GM19467 (cell line): ENCODE measurements around the gene LRRC8D.

Source experiments
- ATAC-seq: cut with Tn5 transposase; IDR thresholded peaks from one replicate; pipeline ENCODE4 v1.9.1; 2021; ENCODE audit warnings: mild to moderate bottlenecking, moderate library complexity; ENCODE audit not compliant: unreplicated experiment

LRRC8D gene

DNA sequence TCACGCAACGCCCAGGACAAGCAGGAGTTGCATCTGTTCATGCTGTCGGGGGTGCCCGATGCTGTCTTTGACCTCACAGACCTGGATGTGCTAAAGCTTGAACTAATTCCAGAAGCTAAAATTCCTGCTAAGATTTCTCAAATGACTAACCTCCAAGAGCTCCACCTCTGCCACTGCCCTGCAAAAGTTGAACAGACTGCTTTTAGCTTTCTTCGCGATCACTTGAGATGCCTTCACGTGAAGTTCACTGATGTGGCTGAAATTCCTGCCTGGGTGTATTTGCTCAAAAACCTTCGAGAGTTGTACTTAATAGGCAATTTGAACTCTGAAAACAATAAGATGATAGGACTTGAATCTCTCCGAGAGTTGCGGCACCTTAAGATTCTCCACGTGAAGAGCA lies 113.6 kb downstream of the LRRC8D start:
- ATAC-seq, result no peak

- ATAC-seq, result no peak
Measured at GRCh38 chr1:89935235-89935634, 114.4 kb downstream of the LRRC8D start.

DNA sequence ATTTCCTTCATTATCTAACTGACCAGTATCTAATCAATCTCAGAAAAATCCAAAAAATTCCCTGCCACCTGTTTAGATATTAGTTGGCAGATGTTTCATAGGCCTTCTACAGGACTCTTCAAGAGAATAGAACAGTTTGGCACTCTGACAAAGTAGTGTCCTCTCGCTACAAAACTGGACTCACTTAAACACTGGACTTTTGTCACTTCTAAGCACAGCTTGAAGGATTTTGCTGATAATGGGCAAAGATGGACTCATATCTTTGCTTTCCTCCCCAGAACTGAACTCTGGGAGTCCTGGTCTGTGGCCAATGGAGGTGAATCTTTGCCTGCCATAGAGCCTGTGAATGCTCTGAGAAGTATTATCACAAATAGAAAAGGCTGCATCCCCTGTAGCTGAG lies 115.9 kb downstream of the LRRC8D start:
- no peak for ATAC-seq

DNA sequence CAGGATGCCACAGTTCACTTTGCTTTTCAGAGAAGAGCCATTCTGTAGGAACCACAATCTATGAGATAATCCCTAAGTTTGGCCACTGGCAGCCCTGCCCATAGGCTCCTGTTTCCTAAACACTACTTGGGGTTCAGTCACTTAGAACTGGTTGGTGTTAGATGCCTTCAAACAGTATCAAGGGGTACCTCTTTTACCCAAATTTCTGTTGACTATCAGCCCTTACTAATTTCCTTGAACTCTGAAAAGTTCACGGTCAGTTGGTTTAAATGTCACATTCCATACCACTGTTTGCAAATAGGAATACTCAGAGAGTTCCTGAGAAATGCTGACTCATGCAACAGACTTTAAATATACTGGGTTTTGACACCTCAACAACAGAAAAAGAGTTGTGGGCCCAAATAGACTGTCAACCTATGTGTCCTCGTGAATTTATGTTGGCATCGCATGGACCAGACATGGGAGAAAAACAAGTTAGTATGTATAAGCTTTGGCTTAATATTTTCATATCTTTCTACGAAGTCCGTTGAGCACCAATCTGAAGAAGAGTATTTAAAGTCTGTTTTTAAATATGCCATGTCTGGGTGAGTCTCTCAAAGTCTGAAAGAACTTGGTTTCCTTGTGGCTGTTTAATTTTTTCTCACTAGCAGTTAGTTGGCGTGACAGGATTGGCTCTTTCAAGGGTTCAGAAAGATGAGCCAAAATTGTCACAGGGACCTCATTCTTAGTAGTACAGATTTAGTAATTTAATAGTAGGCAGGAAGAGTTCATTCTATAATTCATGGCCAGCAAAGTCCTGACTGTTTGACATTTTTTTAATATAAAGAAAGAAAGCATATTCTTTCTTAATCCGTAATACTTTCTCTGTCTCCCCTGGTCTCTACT lies 117.6 kb downstream of the LRRC8D start:
- no peak for ATAC-seq

GRCh38 chr1:89939059-89939570 lies 118.3 kb downstream of the LRRC8D start:
- ATAC-seq, result no peak

- ATAC-seq, result no peak
Measured at GRCh38 chr1:89939693-89940438, 119.0 kb downstream of the LRRC8D start.

DNA sequence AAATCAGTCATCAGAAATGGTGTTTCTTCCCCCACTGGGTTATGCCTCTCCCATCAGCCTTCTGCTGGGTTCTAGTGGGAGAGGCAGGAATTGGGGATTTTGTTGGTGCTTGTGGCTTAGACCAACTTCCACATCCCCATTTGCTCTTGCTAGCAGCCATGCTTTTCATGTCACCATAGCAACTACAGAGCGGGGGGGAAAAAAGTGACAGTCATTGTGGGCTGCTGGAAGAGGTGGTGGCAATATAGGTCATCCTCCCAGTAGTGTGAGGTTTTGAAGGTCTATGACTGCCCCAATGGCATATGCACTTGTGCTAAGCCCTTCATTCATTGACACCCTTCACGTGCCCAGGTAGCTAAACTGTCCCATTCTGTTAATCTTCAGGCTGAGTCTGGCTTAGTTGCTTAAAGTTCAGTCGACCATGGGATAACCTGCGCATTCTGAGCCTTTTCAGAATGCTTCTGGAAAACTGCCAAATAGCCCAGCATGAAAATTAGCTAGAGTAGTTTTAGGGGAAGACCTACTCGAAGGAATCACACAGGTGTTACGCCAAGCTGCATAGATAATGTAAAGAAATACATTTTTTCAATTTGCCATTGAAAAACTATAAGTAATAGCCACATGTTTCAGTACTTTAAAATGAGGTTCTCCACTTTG lies 120.4 kb downstream of the LRRC8D start:
- no peak for ATAC-seq

DNA sequence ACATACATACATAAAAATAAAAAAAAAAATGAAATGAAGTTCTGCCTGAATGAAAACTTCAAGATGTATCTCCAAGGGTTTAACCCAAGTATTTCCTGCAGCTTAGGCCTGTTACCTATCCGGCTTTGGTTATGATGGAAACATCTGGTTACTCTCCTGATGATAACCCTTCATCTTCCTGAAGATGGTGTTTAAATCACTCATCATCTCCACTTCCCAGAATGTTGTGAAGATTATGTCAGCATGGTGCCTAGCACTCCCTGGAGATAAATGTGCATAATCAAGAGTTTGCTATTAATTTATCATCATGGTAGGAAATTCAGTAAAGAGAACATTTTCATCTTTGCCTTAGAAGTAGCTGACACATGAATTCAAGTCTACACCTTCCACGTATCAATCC lies 121.2 kb downstream of the LRRC8D start:
- no peak for ATAC-seq

DNA sequence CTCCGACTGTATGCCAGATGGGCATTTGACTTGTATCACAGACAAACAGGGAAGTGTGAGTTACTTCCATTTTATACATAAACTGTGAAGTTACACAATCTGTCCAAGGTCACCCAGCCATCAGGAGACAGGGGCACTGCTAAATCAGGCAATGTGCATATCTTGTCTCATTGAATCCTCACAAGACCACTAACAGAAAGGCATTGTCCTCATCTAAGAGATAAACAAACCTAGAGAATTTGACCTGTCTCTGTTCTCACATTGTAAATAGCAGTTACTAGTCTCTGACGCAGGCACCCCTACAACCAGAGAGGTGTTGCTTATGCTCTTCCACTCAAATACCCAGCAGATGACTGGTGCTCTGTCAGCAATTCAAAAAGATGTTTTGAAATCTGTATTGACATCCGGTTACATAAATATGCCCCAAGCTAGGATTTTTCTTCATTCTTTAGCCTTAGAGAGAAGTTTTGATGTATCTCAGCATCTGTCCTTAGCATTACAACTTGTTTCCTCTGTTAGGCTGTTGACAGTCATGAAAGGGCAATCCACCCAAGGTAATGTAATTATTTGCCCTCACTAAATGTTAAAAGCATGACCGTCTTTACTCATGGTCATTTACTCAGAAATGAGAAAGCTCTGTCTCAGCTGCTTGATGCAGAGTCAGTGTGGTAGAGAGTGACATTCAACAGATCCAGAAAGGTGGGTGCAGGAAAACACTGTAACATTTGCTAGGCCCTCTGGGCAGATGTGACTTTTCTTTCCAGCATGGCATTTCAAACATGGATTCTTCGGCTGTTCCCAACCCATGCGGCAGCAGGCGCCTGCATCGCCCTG lies 122.2 kb downstream of the LRRC8D start:
- ATAC-seq, result no peak

GRCh38 chr1:89943846-89944781 lies 123.3 kb downstream of the LRRC8D start:
- no peak for ATAC-seq

GRCh38 chr1:89945852-89946476 lies 125.1 kb downstream of the LRRC8D start:
- ATAC-seq, result peak; percentile 80

- no peak for ATAC-seq
Measured at GRCh38 chr1:89946532-89946931, 125.7 kb downstream of the LRRC8D start.

DNA sequence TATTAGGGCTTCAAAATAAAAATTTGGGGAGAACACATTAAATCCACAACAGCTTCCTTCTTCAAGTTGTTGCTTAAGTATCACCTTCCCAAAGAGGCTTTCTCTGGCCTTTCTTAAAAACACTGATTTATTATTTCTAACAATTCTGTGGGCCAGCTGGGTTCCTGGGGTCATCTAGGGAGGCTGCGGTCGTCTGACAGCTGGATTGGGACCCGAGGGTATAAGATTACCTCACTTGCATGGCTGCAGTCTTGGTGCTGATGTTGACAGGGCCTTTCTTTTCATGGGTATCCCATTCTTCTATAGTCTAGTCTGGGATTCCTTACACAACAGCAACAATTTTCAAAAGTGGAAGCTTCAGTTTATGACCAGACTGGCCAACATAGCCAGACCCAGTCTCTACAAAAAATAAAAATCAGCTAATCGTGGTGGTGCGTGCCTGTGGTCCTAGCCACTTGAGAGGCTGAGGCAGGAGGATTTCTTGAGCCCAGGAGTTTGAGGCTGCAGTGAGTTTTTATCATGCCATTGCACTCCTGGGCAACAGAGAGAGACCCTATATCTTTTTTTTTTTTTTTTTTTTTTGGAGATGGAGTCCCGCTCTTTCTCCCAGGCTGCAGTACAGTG lies 128.0 kb downstream of the LRRC8D start:
- no peak for ATAC-seq

DNA sequence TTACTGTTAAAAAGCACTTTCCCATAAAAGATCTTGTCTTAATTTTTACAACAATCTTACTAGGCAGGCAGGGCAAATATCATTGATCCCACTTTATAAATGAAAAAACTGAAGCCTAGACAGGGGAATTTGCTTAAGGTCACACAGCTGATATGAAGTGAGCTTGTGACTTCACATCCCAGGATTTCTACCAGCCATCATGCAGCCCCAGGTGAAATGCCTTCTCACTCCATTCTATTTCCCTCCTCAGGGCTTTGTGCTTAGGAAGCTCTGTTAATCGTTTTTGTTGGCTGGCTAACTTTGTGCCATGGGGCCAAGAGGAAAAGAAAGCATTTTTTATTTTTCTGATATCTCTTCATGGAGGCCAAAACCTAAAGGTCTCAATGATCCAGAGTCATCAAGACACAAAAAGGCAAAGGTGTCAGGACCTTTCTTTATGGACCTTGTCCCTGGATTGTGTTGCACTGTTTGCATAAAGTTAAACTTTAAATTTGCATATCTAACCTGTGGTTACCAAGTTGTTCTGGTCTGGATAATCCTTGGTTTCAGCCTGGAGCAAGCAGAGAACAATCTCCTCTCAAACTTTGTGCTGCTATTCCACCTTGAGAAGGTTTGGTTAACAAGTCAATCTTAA lies 129.3 kb downstream of the LRRC8D start:
- ATAC-seq, result no peak

DNA sequence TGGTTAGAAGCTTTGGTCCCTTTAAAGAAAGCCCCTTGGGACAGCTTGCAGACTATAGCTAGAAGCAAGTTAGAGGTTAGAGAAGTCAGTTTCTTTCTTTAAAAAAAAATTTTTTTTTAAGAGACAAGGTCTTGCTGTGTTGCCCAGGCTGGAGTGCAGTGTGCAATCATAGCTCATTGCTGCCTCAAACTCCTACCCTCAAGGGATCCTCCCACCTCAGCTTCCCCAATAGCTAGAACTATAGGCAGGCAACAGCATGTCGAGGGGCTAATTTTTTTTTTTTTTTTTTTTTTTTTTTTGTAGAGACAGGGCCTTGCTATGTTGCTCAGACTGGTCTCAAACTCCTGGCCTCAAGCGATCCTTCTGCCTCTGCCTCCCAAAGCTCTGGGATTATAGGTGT lies 129.9 kb downstream of the LRRC8D start:
- ATAC-seq, result no peak

- ATAC-seq, result no peak
Measured at GRCh38 chr1:89951766-89952604, 131.2 kb downstream of the LRRC8D start.

GRCh38 chr1:89952605-89953130 lies 131.8 kb downstream of the LRRC8D start:
- no peak for ATAC-seq
